CD4-positive, alpha-beta T cell treated with Interleukin-6 for 4 hours (primary cell): ENCODE measurements around the gene HACD1.

Source experiments
- DNase-seq: peaks from one replicate; pipeline ENCODE4 v3.0.0-alpha.2; 2020; ENCODE audit warnings: mixed read lengths

Gene HACD1

DNA sequence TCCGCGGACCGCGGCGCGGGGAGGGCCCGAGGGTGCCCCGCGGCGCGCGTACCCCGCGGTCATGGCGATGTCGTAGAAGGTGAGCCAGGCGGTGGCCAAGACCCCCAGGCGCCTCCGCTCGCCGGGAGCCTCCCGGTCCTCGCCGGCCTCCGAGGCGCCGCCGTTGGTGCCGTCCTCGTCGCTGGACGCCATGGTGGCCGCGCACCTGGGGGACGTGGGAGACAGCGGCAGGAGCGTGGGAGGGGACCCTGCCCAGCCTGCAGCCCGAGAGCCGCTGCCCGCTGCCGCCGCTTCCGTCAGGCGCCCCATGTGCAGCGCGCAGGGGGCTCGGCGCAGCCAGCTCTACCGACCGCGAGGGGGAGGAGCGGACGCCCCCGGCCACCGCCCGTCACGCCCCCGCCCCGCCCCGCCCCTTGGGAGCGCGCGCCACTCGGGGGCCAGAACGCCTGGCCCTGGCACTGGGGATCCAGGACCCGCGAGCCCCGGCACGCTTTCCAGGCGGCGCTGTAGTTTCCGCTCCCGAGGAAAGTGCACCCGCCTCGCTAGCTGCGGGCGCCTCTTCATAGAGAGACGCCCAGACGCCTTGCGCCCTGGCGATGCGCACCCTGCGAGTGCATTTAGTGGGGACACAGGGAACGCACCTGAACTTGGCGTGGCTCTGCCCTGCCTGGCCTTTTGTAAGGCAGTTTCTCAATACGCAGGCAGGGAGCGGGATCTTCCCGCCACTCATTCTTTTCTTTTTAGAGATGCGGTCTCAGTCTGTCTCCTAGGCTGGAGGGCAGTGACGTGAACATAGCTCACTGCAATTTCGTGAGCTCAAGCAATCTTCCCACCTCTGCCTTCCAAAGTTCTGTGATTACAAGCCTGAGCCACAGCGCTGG, at the start of gene HACD1:
TSS of gene HACD1 (minus strand) at position 344 of the 881 bp plus-strand sequence. CDS start at position 309, 35 bp downstream.
- DNase-seq, result peak; percentile 63

DNA sequence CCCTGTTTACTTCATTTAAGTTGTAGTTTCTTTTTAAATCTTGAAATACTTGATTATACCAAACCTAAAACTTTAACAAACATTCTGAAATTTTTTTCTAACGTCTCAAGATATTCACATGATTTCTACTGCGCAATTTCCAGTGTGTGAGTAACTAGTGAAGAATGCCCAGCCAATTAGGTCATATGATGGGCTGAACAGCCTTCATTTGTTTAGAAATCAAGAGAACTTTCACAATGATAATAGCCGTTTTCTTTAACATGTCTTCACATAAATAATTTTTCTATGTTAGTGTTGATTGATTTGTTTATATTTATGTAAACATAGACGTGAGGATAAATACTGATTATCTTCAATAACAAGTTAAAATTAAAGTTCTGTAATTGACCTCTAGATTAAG, 48.6 kb upstream of the HACD1 start:
- no peak for DNase-seq

- DNase-seq, result no peak
Measured at GRCh38 chr10:17663450-17663849, 46.3 kb upstream of the HACD1 start.

DNA sequence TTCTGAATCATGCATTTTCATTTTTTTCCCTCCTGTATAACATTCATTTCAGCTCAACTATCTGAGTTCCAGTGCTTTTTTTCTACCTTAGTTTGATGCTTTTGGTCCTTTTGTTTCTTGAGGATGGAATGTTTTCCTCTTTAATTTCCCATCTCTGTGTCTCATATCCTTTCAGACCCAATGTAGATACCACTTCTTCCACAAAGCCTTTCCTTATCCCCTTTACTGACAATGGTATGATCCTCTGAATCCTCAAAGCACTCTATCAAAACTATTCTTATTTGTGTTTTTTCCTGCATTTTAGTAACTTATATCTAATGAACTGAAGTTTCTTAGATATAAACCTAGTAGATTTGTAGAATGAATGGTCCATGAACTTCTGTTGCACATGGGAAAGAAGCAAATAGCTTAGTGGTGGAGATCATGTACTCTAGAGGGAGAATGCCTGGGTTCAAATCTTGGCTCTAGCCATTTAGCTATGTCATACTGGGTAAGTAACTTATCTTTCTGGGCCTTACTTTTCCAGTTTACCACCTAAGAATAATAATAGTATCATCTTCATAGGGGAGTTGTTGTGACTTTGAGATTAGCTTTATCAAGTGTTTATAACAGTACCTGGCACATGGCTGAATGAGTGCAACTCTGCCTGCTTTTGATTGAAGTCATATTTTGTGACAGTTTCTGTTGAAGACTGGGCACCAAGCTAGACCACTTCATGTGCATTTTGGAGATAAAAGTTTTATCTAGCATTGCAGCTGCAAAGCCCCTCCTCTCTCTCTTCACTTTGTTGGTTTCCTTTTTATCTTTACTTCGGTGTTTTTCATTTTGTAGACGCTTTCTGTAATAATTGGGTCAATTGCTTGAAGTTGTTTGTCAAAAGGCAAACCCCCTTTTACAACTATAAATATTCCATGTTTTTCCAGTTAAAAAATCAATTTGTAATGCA, 45.3 kb upstream of the HACD1 start:
- no peak for DNase-seq

- no peak for DNase-seq
Measured at GRCh38 chr10:17661510-17661909, 44.3 kb upstream of the HACD1 start.

- DNase-seq, result no peak
Measured at GRCh38 chr10:17660921-17661320, 43.7 kb upstream of the HACD1 start.

DNA sequence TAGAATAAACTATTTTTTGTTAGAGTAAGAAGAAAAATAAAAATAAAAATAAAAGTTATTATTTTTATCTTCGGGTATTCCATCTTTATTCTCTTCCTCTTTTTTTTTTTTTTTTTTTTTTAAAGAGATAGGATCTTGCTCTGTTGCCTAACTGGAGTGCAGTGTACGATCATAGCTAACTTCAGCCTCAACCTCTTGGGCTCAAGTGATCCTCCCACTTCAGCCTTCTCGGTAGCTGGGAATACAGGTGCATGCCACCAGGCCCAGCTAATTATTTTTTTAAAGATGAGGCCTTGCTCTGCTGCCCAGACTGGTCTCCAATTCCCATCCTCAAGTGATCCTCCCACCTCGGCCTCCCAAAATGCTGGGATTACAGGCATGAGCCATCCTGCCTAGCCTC, 42.2 kb upstream of the HACD1 start:
- no peak for DNase-seq

GRCh38 chr10:17657103-17657500, 39.9 kb upstream of the HACD1 start:
- DNase-seq, result no peak

- no peak for DNase-seq
Measured at GRCh38 chr10:17655567-17656146, 38.5 kb upstream of the HACD1 start.

- DNase-seq, result no peak
Measured at GRCh38 chr10:17655009-17655408, 37.8 kb upstream of the HACD1 start.

- no peak for DNase-seq
Measured at GRCh38 chr10:17652585-17652984, 35.4 kb upstream of the HACD1 start.

GRCh38 chr10:17651896-17652295, 34.7 kb upstream of the HACD1 start:
- no peak for DNase-seq

DNA sequence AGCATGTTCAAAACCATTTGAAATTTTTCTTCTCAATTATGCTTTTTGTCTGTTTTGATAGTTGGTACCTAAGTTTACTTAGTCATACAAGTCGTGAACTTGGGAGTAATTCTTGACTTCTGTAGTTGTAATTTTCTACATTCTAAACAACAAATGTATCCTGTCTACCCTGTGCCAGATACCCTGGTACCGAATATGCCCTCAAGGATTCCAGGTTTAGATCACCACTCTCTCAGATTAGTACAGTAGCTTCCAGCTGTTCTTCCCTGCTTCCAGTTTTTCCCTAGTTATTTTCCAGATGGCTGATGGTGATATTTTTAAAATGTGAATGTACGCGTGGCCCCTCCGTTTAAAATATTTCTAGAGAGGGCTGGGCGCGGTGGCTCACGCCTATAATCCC, 33.2 kb upstream of the HACD1 start:
- DNase-seq, result no peak

GRCh38 chr10:17649836-17650235, 32.7 kb upstream of the HACD1 start:
- DNase-seq, result no peak

- no peak for DNase-seq
Measured at GRCh38 chr10:17649052-17649451, 31.9 kb upstream of the HACD1 start.

- peak; percentile 60 for DNase-seq
Measured at GRCh38 chr10:17648243-17649035, 31.3 kb upstream of the HACD1 start.

DNA sequence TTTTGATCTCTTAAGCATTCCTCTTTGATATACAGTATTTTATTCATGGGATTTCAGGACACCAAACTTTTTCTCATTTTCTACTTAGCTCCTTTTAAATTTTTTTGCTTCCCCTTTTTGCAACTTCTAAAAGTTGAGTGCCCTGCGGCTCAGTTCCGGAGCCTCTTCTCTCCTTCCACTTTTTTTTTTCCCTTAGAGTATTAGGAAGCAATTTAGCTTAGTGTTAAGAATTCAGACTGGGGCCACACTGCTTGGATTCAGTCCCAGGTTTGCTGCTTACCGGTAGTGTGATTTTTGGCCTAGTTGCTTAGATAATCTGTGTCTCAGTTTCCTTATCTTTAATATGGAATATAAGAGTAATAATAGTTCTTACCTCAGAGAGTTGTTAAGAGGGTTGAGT, 30.2 kb upstream of the HACD1 start:
- DNase-seq, result no peak

GRCh38 chr10:17645621-17646345, 28.6 kb upstream of the HACD1 start:
- peak; percentile 12 for DNase-seq

- DNase-seq, result no peak
Measured at GRCh38 chr10:17644485-17644943, 27.3 kb upstream of the HACD1 start.

DNA sequence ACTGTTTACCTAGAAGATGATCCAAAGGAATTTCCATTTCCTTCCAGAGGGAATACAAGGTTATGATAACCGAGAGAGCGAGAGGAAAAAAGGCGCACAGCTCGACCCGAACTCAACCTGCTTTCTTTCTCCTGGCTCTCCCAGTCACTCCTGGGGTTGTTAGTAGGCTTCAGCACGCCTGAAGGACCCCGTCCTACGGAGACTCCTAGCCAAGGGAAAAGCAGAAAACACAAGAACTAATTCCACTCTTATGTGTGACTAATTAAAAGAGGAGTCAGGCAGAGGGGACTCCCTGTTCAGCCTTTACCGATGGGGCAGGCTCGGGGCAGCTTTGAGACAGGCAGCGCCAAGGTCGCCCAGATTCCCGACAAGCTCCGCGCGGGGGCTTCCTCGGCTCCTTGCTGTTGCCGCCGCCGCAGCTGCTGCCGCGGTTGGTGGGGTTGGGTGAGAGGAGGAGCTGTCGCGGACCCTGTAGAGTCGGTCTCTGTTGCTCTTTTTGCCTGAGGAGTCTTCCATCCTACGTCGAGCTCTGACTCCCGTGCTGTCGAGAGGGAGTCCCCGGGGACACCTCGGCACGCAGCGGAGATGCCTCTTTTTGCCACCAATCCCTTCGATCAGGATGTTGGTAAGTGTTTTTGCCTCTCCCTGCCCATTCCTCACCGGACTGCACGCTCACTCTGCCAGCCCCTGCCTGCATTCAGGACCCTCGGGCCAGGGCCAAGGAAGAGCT, 26.7 kb upstream of the HACD1 start, which contains the start of gene STAM:
TSS of gene STAM (plus strand) at position 397 of the 730 bp plus-strand sequence. CDS start at position 586, 189 bp downstream.
- DNase-seq, result peak; percentile 94

DNA sequence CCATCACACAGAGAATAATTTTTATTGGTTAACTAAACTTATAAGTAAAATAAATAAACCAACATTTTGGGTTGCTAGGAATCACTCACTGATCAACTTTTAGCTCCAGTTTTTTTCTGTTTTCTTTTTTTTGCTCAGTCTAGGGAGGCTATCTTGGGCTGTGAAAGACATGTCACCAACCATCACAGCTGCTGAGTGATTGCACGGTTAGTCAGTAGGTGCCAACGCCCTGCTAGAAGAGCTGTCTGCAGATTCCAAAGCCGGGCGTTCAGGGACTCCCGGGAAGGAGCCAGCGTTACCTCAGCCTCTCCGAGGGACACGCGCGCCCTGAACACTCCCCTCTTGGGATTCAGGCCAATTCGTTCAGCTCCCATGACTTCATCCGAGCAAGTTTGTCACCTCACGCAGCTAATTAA, 26.2 kb upstream of the HACD1 start:
- DNase-seq, result no peak
